Kidney (tissue), 22 donors: ENCODE data around the gene C11orf68. TPM values are rescaled to one million over a fixed set of nuclear protein-coding genes. Genes with fewer than 3 reads are reported as not detected.
A peak's percentile ranks its signal among the peaks of the same experiment; 100 is the strongest.

Experiments used
- DNase-seq, 5 donors: peaks; one replicate each; pipeline ENCODE4 v3.0.0-alpha.2; 2013 to 2020
- FAIRE-seq: peaks from 2 replicates; lab custom pipeline; 2012; peaks lifted over from hg19 to GRCh38; lab: Jason Lieb, UNC
- H3K27ac ChIP-seq, 2 donors: one replicate each; pipeline ENCODE4 v1.7.0; 2013; ENCODE audit warnings: low read depth in 2 of 2, low read length in 2 of 2, inconsistent platforms in 1 of 2
- H3K27me3 ChIP-seq: one replicate; pipeline ENCODE4 v1.7.1; 2013; ENCODE audit warnings: low read length, inconsistent platforms; ENCODE audit not compliant: control insufficient read depth, insufficient read depth
- H3K36me3 ChIP-seq, 3 donors: one replicate each; pipeline versions ENCODE4 v1.7.0 to v1.7.1; 2013; ENCODE audit warnings: low read length in 3 of 3, control low read depth in 1 of 3, inconsistent platforms in 1 of 3; ENCODE audit not compliant: insufficient read depth in 3 of 3, control insufficient read depth in 2 of 3
- H3K4me1 ChIP-seq, 3 donors: one replicate each; pipeline versions ENCODE4 v1.7.0 to v1.7.1; 2013; ENCODE audit warnings: low read length in 3 of 3, inconsistent platforms in 1 of 3, low read depth in 1 of 3; ENCODE audit not compliant: control insufficient read depth in 2 of 3, insufficient read depth in 2 of 3
- H3K4me3 ChIP-seq, 3 donors: one replicate each; pipeline versions ENCODE4 v1.7.0 to v1.8.1; 2013; ENCODE audit warnings: low read length in 3 of 3, control low read depth in 1 of 3, inconsistent platforms in 1 of 3
- H3K9ac ChIP-seq, 3 donors: one replicate each; pipeline versions ENCODE4 v1.7.0 to v1.7.1; 2013; ENCODE audit warnings: low read length in 3 of 3, control low read depth in 1 of 3, inconsistent platforms in 1 of 3
- H3K9me3 ChIP-seq, 3 donors: one replicate each; pipeline versions ENCODE4 v1.7.0 to v1.7.1; 2013; ENCODE audit warnings: low read length in 3 of 3, control low read depth in 1 of 3, inconsistent platforms in 1 of 3; ENCODE audit not compliant: control insufficient read depth in 2 of 3, insufficient read depth in 1 of 3
- intact Hi-C: fragments of 100-400 bp; cut with DNase I; formaldehyde crosslinking; loops from one replicate; pipeline ENCODE4 v1.11.1; 2022
- long read RNA-seq, 10 donors: library from polyadenylated mRNA in 1 of 10; unstranded in 1 of 10; transcript quantifications; one replicate each; pipeline ENCODE4 v2.0.0 and lab custom pipeline, GENCODE V29; 2021 to 2026
- polyA plus RNA-seq: library from polyadenylated mRNA; stranded (reverse); fragments of 350-450 nt; fragmentation: Illumina TruSeq; extraction: RNeasy Lipid Tissue Mini Kit (QIAGEN cat#74804); gene quantifications from one replicate; pipeline ENCODE4 v1.2.3, GENCODE V29; 2014; ENCODE audit warnings: low read depth, low replicate concordance; ENCODE audit not compliant: insufficient read depth
- total RNA-seq: library from RNA; stranded (reverse); fragmentation: NEBNext Ultra II Directional; extraction: Animal tissue kit (Norgen Biotek cat#: 25700); gene quantifications from one replicate; pipeline ENCODE4 v1.2.1, GENCODE V29; 2021
- TF ChIP-seq, protein P1 (sequence below): IDR thresholded peaks from 3 replicates; pipeline ENCODE4 v1.5.1; 2012; ENCODE audit warnings: mild to moderate bottlenecking, moderate library complexity, borderline replicate concordance; ENCODE audit not compliant: insufficient read depth; ENCODE audit errors: extremely low read depth
- donor health status: control.
- donor health status: control.
- donor health status: control.
- donor health status: control.
- donor health status: control.
- donor health status: DM: yes; HTN: yes; CAD: no.
- donor health status: Normal renal cell carcinoma (clear cell type).

Gene C11orf68
- total RNA-seq: 38.0 TPM
- polyA plus RNA-seq: 52.0 TPM
- long read RNA-seq, donor 1, transcript C11orf68-203 (1 exons, 1,528 nt): minor isoform, 13 of 35 reads
- long read RNA-seq, donor 1, transcript C11orf68-201 (2 exons, 1,619 nt): minor isoform, 6 of 35 reads
- long read RNA-seq, donor 1, transcript C11orf68-202 (2 exons, 1,559 nt): major isoform, 16 of 35 reads
- long read RNA-seq, donor 1, partial matches to known transcripts: 0 of 35 reads
- long read RNA-seq, donor 1, other reads (novel, unspliced or antisense): 0 of 35 reads
- long read RNA-seq, donor 2, transcript C11orf68-201 (2 exons, 1,619 nt): minor isoform, 5 of 33 reads
- long read RNA-seq, donor 2, transcript C11orf68-202 (2 exons, 1,559 nt): minor isoform, 11 of 33 reads
- long read RNA-seq, donor 2, transcript C11orf68-203 (1 exons, 1,528 nt): major isoform, 17 of 33 reads
- long read RNA-seq, donor 2, partial matches to known transcripts: 0 of 33 reads
- long read RNA-seq, donor 2, other reads (novel, unspliced or antisense): 0 of 33 reads
- long read RNA-seq, donor 3, transcript C11orf68-202 (2 exons, 1,559 nt): major isoform, 13 of 27 reads
- long read RNA-seq, donor 3, transcript C11orf68-201 (2 exons, 1,619 nt): minor isoform, 5 of 27 reads
- long read RNA-seq, donor 3, transcript C11orf68-203 (1 exons, 1,528 nt): minor isoform, 9 of 27 reads
- long read RNA-seq, donor 3, partial matches to known transcripts: 0 of 27 reads
- long read RNA-seq, donor 3, other reads (novel, unspliced or antisense): 0 of 27 reads
- long read RNA-seq, donor 4, transcript C11orf68-203 (1 exons, 1,528 nt): major isoform, 5 of 202 reads
- long read RNA-seq, donor 4, partial matches to known transcripts: 45 of 202 reads
- long read RNA-seq, donor 4, other reads (novel, unspliced or antisense): 145 of 202 reads
- long read RNA-seq, donor 5, partial matches to known transcripts: 0 of 4 reads
- long read RNA-seq, donor 5, other reads (novel, unspliced or antisense): 0 of 4 reads
- long read RNA-seq, donor 6, transcript C11orf68-202 (2 exons, 1,559 nt): minor isoform, 13 of 32 reads
- long read RNA-seq, donor 6, transcript C11orf68-203 (1 exons, 1,528 nt): major isoform, 14 of 32 reads
- long read RNA-seq, donor 6, transcript C11orf68-201 (2 exons, 1,619 nt): minor isoform, 5 of 32 reads
- long read RNA-seq, donor 6, partial matches to known transcripts: 0 of 32 reads
- long read RNA-seq, donor 6, other reads (novel, unspliced or antisense): 0 of 32 reads
- long read RNA-seq, donor 7, transcript C11orf68-203 (1 exons, 1,528 nt): major isoform, 16 of 38 reads
- long read RNA-seq, donor 7, transcript C11orf68-202 (2 exons, 1,559 nt): minor isoform, 13 of 38 reads
- long read RNA-seq, donor 7, transcript C11orf68-201 (2 exons, 1,619 nt): minor isoform, 9 of 38 reads
- long read RNA-seq, donor 7, partial matches to known transcripts: 0 of 38 reads
- long read RNA-seq, donor 7, other reads (novel, unspliced or antisense): 0 of 38 reads
- long read RNA-seq, donor 8, transcript C11orf68-202 (2 exons, 1,559 nt): minor isoform, 9 of 43 reads
- long read RNA-seq, donor 8, transcript C11orf68-203 (1 exons, 1,528 nt): major isoform, 22 of 43 reads
- long read RNA-seq, donor 8, transcript C11orf68-201 (2 exons, 1,619 nt): minor isoform, 12 of 43 reads
- long read RNA-seq, donor 8, partial matches to known transcripts: 0 of 43 reads
- long read RNA-seq, donor 8, other reads (novel, unspliced or antisense): 0 of 43 reads
- long read RNA-seq, donor 9, transcript C11orf68-201 (2 exons, 1,619 nt): minor isoform, 6 of 24 reads
- long read RNA-seq, donor 9, transcript C11orf68-203 (1 exons, 1,528 nt): major isoform, 11 of 24 reads
- long read RNA-seq, donor 9, transcript C11orf68-202 (2 exons, 1,559 nt): minor isoform, 7 of 24 reads
- long read RNA-seq, donor 9, partial matches to known transcripts: 0 of 24 reads
- long read RNA-seq, donor 9, other reads (novel, unspliced or antisense): 0 of 24 reads
- long read RNA-seq, donor 10, transcript C11orf68-202 (2 exons, 1,559 nt): minor isoform, 12 of 285 reads
- long read RNA-seq, donor 10, transcript C11orf68-201 (2 exons, 1,619 nt): minor isoform, 6 of 285 reads
- long read RNA-seq, donor 10, transcript C11orf68-203 (1 exons, 1,528 nt): major isoform, 21 of 285 reads
- long read RNA-seq, donor 10, partial matches to known transcripts: 246 of 285 reads
- long read RNA-seq, donor 10, other reads (novel, unspliced or antisense): 0 of 285 reads

DNA sequence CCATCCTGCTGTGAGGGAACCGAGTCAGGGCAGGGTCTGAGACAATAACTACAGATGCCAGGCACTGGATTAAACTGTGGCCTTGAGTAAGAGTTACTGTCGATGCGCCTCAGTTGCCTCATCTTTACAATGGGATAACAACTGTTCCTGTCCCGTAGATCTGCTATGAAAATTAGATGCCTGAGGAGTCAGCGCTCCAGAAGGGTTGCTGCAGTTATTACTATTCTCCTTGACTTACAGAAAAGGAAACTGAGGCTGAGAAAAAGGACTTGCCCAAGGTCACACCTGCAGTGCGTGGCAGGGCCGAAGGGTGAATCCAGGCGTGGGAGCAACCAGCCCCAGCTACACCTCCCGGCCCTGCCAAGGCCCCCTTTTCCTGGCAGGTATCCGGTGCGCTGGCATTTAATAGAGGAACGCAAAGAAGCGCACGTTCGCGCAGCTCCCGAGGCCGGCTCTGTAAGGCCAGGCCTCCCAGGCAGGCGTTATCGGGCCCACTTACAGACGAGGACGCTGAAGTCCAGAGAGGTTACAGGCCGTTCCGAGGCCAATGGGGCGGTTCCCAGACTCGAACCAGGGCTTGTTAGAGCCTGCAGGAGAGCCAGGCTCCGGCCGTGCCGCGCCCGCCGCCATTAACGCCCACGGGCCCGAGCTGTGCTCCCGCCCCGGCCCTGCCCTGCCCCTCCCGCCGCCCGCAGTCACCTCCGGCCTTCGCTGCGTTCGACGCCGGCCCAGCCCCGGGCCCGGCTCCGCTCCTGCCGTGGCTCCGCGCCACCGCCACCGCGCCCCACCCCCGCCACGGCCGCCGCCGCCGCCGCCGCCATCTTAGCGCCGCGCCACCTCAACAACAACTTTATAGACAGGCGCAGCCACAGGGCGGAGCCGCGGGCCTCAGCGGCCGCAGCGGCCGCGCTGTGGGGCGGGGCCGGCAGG, at the start of gene C11orf68:
Gene C11orf68, minus strand, starts transcription at position 852 of the 930 bp plus-strand sequence. Its CDS starts 31 bp downstream, at position 821.
- H3K27ac ChIP-seq: peak within 1 kb of the TSS; percentile 77 to 85
- FAIRE-seq (no peak), DNase-seq (peak in 1 of 5 donors; percentile 48)
- intact Hi-C loops: no loop called here
- TF ChIP-seq, protein P1, sequence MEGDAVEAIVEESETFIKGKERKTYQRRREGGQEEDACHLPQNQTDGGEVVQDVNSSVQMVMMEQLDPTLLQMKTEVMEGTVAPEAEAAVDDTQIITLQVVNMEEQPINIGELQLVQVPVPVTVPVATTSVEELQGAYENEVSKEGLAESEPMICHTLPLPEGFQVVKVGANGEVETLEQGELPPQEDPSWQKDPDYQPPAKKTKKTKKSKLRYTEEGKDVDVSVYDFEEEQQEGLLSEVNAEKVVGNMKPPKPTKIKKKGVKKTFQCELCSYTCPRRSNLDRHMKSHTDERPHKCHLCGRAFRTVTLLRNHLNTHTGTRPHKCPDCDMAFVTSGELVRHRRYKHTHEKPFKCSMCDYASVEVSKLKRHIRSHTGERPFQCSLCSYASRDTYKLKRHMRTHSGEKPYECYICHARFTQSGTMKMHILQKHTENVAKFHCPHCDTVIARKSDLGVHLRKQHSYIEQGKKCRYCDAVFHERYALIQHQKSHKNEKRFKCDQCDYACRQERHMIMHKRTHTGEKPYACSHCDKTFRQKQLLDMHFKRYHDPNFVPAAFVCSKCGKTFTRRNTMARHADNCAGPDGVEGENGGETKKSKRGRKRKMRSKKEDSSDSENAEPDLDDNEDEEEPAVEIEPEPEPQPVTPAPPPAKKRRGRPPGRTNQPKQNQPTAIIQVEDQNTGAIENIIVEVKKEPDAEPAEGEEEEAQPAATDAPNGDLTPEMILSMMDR: no peak
- no peaks in the 10 kb centered on the region for H3K27me3 ChIP-seq
- H3K4me3 ChIP-seq: peak within 1 kb of the TSS; percentile 65 to 97 (median 75)
- no peaks in the 10 kb centered on the region for H3K9me3 ChIP-seq
- peaks cover 0 to 36% (median 21%) of the 10 kb centered on the region in 3 donors for H3K4me1 ChIP-seq
- H3K9ac ChIP-seq: peak within 1 kb of the TSS; percentile 46 to 97 (median 83)
- peaks cover 0 to 3% (median 2%) of the 10 kb centered on the region in 3 donors for H3K36me3 ChIP-seq

DNA sequence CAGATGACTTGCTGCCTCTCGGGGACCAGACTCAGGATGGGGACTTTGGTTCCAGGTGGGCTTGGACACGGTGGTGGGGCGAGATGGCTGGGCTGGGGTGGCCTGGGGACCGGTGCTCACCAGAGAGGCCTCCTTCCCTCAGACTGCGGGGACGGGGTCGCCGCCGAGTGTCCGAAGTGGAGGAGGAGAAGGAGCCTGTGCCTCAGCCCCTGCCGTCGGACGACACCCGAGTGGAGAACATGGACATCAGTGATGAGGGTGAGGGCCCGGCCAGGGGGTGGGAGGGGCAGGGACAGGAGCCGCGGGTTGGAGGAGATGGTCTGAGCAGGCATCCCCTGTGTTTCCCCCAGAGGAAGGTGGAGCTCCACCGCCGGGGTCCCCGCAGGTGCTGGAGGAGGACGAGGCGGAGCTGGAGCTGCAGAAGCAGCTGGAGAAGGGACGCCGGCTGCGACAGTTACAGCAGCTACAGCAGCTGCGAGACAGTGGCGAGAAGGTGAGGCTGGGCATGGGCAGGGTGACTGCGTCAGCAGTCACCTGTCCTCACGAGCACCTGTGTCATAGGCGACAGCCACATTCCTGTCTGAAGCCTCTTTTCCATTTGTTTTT, 48.6 kb upstream of the C11orf68 start:
- intact Hi-C loops: no loop called here
- peaks cover 0 to 36% (median 30%) of the 10 kb centered on the region in 3 donors for H3K36me3 ChIP-seq

More for the DNA sequence above, 48.6 kb upstream of the C11orf68 start:
- Histone ChIP-seq H3K27me3 (no peaks in the 10 kb centered on the region), H3K27ac (no peak overlapping the region), H3K4me3 (no peak overlapping the region), H3K4me1 (peaks cover 3 to 13% (median 10%) of the 10 kb centered on the region in 3 donors), H3K9me3 (no peaks in the 10 kb centered on the region), H3K9ac (no peak overlapping the region)
- DNase-seq: no peak
- no peak for FAIRE-seq
- TF ChIP-seq, protein P1: no peak
